Uterus (tissue), 2 donors: ENCODE data around the gene TMEM233.

Experiments used
- POLR2A ChIP-seq, 2 donors: fragments of 450-650 bp; IDR thresholded peaks; one replicate each; pipeline ENCODE4 v1.6.1; 2016; ENCODE audit warnings: antibody characterized with exemption in 2 of 2, mild to moderate bottlenecking in 1 of 2, moderate library complexity in 1 of 2
- TF ChIP-seq, protein P1 (sequence below), 4 experiments: fragments of 200-600 bp in 2 of 4; fragments of 450-650 bp in 2 of 4; sonication (generic) in 2 of 4; IDR thresholded peaks; one replicate each; pipeline ENCODE4 v1.5.1; 2016 to 2019; ENCODE audit warnings: antibody characterized with exemption in 4 of 4, mild to moderate bottlenecking in 2 of 4, moderate library complexity in 1 of 4

DNA sequence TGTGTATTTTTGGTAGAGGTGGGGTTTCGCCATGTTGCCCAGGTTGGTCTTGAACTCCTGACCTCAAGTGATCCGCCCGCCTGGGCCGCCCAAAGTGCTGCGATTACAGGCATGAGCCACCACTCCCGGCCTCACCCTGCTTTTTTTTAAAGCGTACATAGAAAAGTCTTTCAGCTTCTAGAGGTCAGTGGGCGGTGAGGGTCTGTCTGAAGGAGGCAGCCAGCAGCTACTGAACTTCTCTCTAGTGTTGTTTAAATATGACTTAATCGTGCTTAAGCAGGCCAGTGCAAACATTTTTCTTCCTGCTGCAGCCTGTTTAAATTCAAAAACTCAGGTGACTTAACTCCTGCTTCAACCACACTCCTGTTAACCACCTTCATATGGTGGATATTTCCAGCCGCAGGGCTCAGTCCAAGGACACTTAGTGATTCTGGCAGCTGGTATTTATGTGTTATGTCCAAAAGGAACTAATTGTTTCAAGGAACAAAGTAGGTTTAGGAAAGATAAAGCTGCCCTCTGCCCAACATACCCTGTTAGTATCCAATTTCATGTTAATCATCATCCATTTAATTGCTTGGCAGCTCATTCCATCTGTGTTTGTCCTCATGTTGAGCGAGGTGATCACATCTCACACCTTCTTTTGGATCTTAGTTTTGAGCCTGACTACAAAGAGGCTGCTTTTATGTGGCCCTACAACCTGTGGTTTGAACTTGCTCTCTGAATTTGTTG lies 76.3 kb downstream of the TMEM233 start:
- TF ChIP-seq, protein P1, sequence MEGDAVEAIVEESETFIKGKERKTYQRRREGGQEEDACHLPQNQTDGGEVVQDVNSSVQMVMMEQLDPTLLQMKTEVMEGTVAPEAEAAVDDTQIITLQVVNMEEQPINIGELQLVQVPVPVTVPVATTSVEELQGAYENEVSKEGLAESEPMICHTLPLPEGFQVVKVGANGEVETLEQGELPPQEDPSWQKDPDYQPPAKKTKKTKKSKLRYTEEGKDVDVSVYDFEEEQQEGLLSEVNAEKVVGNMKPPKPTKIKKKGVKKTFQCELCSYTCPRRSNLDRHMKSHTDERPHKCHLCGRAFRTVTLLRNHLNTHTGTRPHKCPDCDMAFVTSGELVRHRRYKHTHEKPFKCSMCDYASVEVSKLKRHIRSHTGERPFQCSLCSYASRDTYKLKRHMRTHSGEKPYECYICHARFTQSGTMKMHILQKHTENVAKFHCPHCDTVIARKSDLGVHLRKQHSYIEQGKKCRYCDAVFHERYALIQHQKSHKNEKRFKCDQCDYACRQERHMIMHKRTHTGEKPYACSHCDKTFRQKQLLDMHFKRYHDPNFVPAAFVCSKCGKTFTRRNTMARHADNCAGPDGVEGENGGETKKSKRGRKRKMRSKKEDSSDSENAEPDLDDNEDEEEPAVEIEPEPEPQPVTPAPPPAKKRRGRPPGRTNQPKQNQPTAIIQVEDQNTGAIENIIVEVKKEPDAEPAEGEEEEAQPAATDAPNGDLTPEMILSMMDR (IDR thresholded peaks at IDR 0.05): no peak
- no peak for TF ChIP-seq POLR2A (IDR thresholded peaks at IDR 0.05)
